WI38 (cell line): Measurements from ENCODE around the gene RARB.

Experiments
- H3K4me3 ChIP-seq: 2 replicates; pipeline ENCODE4 v1.5.1; 2011; ENCODE audit warnings: low read depth, mild to moderate bottlenecking, control low read depth, low read length
- CTCF ChIP-seq: IDR thresholded peaks from 2 replicates; pipeline ENCODE4 v1.5.1; 2012; ENCODE audit warnings: low read depth, mild to moderate bottlenecking, control low read depth, low read length

The RARB gene

GRCh38 chr3:25611193-25611592, 183.1 kb downstream of the RARB start:
- TF ChIP-seq CTCF: no peak
- H3K4me3 ChIP-seq: no peak overlapping the region

- no peak for TF ChIP-seq CTCF
- no peak overlapping the region for H3K4me3 ChIP-seq
These were observed 190.0 kb downstream of the RARB start for GRCh38 chr3:25618028-25618427.

DNA sequence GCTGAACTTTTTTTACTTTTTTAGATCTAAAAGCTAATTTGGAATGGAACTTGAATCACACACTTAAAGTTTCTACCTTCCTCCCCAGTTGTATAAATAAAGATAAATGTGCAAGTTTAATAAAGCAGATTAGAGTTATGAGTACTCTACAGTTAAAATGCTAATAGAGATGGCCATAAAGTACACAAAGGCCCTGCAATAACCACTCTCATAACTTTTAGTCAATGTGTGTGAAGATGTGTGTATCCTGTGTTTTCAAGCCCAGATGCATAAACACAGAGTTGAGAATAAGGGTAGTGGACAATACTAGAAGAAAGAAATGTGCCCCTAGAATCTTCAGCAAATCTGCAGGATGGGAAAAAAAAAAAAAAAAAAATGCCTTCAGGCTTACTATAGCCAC, 191.3 kb downstream of the RARB start:
- no peak overlapping the region for H3K4me3 ChIP-seq
- TF ChIP-seq CTCF: no peak

GRCh38 chr3:25620493-25620892, 192.4 kb downstream of the RARB start:
- no peak for TF ChIP-seq CTCF
- H3K4me3 ChIP-seq: no peak overlapping the region

- H3K4me3 ChIP-seq: no peak overlapping the region
- TF ChIP-seq CTCF: no peak
These were observed 193.0 kb downstream of the RARB start for GRCh38 chr3:25621087-25621486.

GRCh38 chr3:25631989-25632388, 203.9 kb downstream of the RARB start:
- H3K4me3 ChIP-seq: no peak overlapping the region
- TF ChIP-seq CTCF: no peak

DNA sequence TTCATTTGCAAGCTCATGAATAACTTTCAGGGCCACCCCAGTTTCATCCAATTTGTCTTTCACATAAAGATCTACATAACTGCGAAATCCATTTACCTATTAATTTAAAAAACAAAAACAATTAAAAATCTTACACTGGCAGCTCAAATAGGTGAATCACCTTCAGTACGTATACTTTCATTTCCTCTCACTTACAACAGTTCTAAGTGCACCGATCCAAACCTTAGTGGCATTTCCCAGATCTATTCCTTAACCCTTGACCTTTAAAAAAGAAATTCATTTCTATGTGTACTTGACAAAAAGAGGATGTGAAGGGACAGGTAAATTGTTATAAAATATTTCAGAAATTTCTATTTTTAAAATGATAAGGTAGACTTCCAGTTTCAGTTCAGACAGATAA, 205.9 kb downstream of the RARB start:
- no peak overlapping the region for H3K4me3 ChIP-seq
- no peak for TF ChIP-seq CTCF
